Measurements from ENCODE around the gene DOCK6.

The DOCK6 gene

DNA sequence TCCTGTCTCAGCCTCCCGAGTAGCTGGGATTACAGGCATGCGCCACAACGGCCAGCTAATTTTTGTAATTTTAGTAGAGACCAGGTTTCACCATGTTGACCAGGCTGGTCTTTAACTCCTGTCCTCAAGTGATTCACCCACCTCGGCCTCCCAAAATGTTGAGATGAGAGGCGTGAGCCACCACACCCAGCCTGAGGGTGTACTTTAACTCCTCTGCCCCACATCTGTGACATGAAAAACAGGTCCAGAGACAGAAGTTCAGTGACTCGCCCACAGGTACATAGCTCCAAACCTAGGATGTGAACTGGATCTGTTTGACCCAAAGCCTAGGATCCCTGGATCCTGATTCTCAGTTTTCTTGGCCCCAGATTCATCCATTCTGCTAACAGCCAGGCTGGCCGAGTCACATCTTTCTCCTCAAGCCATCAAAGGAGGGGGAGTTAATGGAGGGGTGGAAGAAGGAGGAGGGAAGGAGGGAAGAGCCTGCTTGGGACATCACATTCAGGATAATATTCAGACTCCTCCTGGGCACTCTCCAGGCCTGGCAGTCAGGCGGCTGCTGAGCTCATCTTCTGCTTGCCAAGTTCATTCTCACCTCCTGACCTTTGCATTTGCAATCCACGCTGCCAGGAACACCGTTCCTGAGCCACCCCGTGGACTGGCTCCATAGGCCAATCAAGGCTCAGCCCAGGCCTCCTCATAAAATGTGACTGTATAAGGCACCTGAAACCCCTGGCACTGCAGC, 109.8 kb downstream of the DOCK6 start:
- Histone ChIP-seq H3K36me3 (ENCODE audit: control insufficient read depth, insufficient read depth, low read length) (peaks cover 6% of the 10 kb centered on the region), H3K27me3 (replicated peaks; ENCODE audit: control insufficient read depth, insufficient read depth, low read length) (no peaks in the 10 kb centered on the region), H3K4me3 (replicated peaks; ENCODE audit: low read depth, low read length) (no peak overlapping the region)
- TF ChIP-seq, protein P1, sequence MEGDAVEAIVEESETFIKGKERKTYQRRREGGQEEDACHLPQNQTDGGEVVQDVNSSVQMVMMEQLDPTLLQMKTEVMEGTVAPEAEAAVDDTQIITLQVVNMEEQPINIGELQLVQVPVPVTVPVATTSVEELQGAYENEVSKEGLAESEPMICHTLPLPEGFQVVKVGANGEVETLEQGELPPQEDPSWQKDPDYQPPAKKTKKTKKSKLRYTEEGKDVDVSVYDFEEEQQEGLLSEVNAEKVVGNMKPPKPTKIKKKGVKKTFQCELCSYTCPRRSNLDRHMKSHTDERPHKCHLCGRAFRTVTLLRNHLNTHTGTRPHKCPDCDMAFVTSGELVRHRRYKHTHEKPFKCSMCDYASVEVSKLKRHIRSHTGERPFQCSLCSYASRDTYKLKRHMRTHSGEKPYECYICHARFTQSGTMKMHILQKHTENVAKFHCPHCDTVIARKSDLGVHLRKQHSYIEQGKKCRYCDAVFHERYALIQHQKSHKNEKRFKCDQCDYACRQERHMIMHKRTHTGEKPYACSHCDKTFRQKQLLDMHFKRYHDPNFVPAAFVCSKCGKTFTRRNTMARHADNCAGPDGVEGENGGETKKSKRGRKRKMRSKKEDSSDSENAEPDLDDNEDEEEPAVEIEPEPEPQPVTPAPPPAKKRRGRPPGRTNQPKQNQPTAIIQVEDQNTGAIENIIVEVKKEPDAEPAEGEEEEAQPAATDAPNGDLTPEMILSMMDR (IDR thresholded peaks at IDR 0.05; ENCODE audit: insufficient read depth, low read length, poor library complexity, severe bottlenecking), result no peak
- DNase-seq (ENCODE audit: extremely low read depth, insufficient read length), result no peak

- peaks cover 6% of the 10 kb centered on the region for H3K36me3 ChIP-seq (ENCODE audit: control insufficient read depth, insufficient read depth, low read length)
- no peak overlapping the region for H3K4me3 ChIP-seq (replicated peaks; ENCODE audit: low read depth, low read length)
- TF ChIP-seq, protein P1 (IDR thresholded peaks at IDR 0.05; ENCODE audit: insufficient read depth, low read length, poor library complexity, severe bottlenecking), result no peak
- H3K27me3 ChIP-seq (replicated peaks; ENCODE audit: control insufficient read depth, insufficient read depth, low read length), result no peaks in the 10 kb centered on the region
- no peak for DNase-seq (ENCODE audit: extremely low read depth, insufficient read length)
Measured at GRCh38 chr19:11151181-11151580, 111.1 kb downstream of the DOCK6 start.
